Esophagus muscularis mucosa (tissue), 4 donors: ENCODE results near the gene LIM2. TPM values are rescaled to one million over a fixed set of nuclear protein-coding genes. Genes with fewer than 3 reads are reported as not detected.

ENCODE experiments used
- DNase-seq: peaks from one replicate; pipeline ENCODE4 v3.0.0-alpha.2; 2017; ENCODE audit errors: extremely low spot score
- H3K27ac ChIP-seq, 4 donors: fragments of 200-600 bp; sonication (generic); replicated peaks in 1 of 4; 1 replicate in 3 of 4; 2 replicates in 1 of 4; pipeline ENCODE4 v1.5.1; 2016 to 2019; ENCODE audit warnings: mild to moderate bottlenecking in 1 of 4
- H3K27me3 ChIP-seq, 4 donors: fragments of 200-600 bp; sonication (generic); one replicate each; pipeline versions ENCODE4 v1.5.1 to v1.6.0; 2016 to 2019
- H3K36me3 ChIP-seq, 4 donors: fragments of 200-600 bp; sonication (generic); one replicate each; pipeline ENCODE4 v1.5.1; 2016 to 2019
- H3K4me1 ChIP-seq, 4 donors: fragments of 200-600 bp; sonication (generic); one replicate each; pipeline ENCODE4 v1.5.1; 2016 to 2019
- H3K4me3 ChIP-seq, 4 donors: fragments of 200-600 bp; sonication (generic); 1 replicate in 2 of 4; 2 replicates in 2 of 4; pipeline ENCODE4 v1.5.1; 2016 to 2019; ENCODE audit warnings: mild to moderate bottlenecking in 4 of 4, moderate library complexity in 1 of 4
- H3K9me3 ChIP-seq, 4 donors: fragments of 200-600 bp; sonication (generic); 1 replicate in 3 of 4; 2 replicates in 1 of 4; pipeline ENCODE4 v1.5.1; 2016 to 2019
- EP300 ChIP-seq: sonication (generic); formaldehyde crosslinking; IDR thresholded peaks from one replicate; pipeline ENCODE4 v1.6.1; 2017; ENCODE audit warnings: antibody characterized with exemption
- POLR2A ChIP-seq: fragments of 450-650 bp; IDR thresholded peaks from one replicate; pipeline ENCODE4 v1.6.1; 2017; ENCODE audit warnings: antibody characterized with exemption, moderate library complexity, mild to moderate bottlenecking, low read depth
- POLR2AphosphoS5 ChIP-seq, 2 donors: sonication (generic); formaldehyde crosslinking; IDR thresholded peaks; one replicate each; pipeline ENCODE4 v1.6.1; 2017; ENCODE audit warnings: antibody characterized with exemption in 2 of 2
- WGBS: methylation state at CpG from one replicate; pipeline ENCODE4 v1.1.5; 2018; 5-methylcytosine and 5-hydroxymethylcytosine counted together
- intact Hi-C: fragments of 100-400 bp; cut with DNase I; formaldehyde crosslinking; loops from one replicate; pipeline ENCODE4 v1.15.1; 2023
- total RNA-seq, 4 donors: library from RNA; depleted of rRNA; stranded (reverse); fragments of >200 nt; gene quantifications; one replicate each; pipeline versions ENCODE4 v1.1.0 to v1.2.1, GENCODE V29; 2016
- TF ChIP-seq, protein P1 (sequence below), 3 experiments: fragments of 200-600 bp in 2 of 3; fragments of 450-650 bp in 1 of 3; sonication (generic) in 2 of 3; IDR thresholded peaks; one replicate each; pipeline ENCODE4 v1.5.1; 2017 to 2019; ENCODE audit warnings: antibody characterized with exemption in 3 of 3, mild to moderate bottlenecking in 2 of 3, moderate library complexity in 1 of 3

LIM2 gene
- total RNA-seq, 4 donors from 2014 or later, result not detected

DNA sequence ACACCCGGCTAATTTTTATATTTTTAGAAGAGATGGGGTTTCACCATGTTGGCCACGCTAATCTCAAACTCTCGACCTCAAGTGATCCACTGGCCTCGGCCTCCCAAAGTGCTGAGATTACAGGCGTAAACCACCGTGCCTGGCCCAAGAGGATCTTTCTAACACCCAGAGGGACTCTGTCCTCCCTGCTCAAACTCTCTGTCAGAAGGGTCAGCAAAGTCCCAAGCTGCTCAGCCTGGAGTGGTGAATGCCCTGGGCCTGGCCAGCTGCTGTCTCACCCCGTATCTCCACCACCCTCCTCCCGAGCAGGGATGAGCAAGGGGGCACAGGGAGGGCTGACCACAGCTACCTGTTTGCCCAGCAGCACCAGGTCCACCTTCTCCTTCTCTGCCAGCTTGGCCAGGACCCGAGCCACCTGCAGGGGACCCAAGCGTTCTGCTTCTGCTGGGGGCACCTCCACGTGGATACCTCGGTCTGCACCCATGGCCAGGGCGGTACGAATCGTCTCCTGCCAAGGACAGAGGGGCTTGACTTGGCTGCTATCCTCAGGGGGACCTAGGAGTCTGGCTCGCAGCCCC is 34.9 kb downstream of the LIM2 start:
- intact Hi-C loops, result no loop called here
- no peak for DNase-seq
- H3K4me1 ChIP-seq, result peaks cover 3 to 15% (median 7%) of the 10 kb centered on the region in 4 donors
- no peak for TF ChIP-seq POLR2A
- no peak for TF ChIP-seq POLR2AphosphoS5 (IDR thresholded peaks at IDR 0.05)
- no peak for TF ChIP-seq EP300
- TF ChIP-seq, protein P1, sequence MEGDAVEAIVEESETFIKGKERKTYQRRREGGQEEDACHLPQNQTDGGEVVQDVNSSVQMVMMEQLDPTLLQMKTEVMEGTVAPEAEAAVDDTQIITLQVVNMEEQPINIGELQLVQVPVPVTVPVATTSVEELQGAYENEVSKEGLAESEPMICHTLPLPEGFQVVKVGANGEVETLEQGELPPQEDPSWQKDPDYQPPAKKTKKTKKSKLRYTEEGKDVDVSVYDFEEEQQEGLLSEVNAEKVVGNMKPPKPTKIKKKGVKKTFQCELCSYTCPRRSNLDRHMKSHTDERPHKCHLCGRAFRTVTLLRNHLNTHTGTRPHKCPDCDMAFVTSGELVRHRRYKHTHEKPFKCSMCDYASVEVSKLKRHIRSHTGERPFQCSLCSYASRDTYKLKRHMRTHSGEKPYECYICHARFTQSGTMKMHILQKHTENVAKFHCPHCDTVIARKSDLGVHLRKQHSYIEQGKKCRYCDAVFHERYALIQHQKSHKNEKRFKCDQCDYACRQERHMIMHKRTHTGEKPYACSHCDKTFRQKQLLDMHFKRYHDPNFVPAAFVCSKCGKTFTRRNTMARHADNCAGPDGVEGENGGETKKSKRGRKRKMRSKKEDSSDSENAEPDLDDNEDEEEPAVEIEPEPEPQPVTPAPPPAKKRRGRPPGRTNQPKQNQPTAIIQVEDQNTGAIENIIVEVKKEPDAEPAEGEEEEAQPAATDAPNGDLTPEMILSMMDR (IDR thresholded peaks at IDR 0.05), result no peak
- no peaks in the 10 kb centered on the region for H3K9me3 ChIP-seq
- H3K36me3 ChIP-seq, result peaks cover 11 to 54% (median 39%) of the 10 kb centered on the region in 4 donors
- no peaks in the 10 kb centered on the region for H3K27me3 ChIP-seq
- H3K27ac ChIP-seq, result no peak overlapping the region
- H3K4me3 ChIP-seq, result no peak overlapping the region
- 94% methylated on average over 14 of the region's 16 CpGs for WGBS

DNA sequence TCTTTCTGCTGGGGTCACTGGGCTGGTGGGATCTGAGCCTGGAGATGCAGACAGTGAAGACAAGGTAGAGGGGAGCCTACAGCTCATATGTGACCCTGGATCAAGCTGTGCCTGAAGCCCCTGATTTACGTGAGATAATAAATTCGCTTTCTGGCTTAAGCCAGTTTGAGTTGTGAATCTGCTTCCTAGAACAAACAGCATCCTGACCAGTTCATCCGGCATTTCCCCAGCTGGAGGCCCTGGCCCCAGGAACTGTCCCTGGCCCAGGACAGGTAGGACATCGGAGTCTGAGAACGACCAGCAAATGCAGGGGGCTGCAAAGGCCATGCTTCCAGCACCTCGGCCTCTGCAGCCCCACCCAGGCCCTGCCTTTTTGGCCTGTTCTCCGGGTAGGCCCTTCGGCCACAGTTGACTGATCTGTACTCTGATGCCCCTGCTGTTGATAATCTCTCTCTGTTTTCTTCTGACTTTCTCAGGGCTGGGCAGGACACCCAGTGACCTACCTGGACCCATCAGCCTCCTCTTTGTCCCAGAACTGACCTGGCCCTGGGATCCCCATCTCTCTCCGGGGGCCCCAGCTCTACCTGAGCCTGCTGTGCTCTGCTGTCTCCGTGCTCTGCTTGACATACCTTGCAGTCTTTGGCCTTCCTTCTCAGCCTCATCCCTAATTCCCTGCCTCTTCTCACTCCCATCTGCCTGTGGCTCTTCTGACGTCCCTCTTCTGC is 36.3 kb downstream of the LIM2 start:
- DNase-seq, result no peak
- Histone ChIP-seq H3K36me3 (peaks cover 15 to 68% (median 53%) of the 10 kb centered on the region in 4 donors), H3K4me1 (peaks cover 3 to 14% (median 7%) of the 10 kb centered on the region in 4 donors), H3K27me3 (no peaks in the 10 kb centered on the region), H3K9me3 (no peaks in the 10 kb centered on the region), H3K27ac (no peak overlapping the region), H3K4me3 (no peak overlapping the region)
- intact Hi-C loops, result no loop called here
- 98% methylated on average over 6 of the region's 11 CpGs for WGBS
- TF ChIP-seq, protein P1 (IDR thresholded peaks at IDR 0.05), result no peak
- TF ChIP-seq POLR2A (no peak), EP300 (no peak), POLR2AphosphoS5 (IDR thresholded peaks at IDR 0.05) (no peak)

DNA sequence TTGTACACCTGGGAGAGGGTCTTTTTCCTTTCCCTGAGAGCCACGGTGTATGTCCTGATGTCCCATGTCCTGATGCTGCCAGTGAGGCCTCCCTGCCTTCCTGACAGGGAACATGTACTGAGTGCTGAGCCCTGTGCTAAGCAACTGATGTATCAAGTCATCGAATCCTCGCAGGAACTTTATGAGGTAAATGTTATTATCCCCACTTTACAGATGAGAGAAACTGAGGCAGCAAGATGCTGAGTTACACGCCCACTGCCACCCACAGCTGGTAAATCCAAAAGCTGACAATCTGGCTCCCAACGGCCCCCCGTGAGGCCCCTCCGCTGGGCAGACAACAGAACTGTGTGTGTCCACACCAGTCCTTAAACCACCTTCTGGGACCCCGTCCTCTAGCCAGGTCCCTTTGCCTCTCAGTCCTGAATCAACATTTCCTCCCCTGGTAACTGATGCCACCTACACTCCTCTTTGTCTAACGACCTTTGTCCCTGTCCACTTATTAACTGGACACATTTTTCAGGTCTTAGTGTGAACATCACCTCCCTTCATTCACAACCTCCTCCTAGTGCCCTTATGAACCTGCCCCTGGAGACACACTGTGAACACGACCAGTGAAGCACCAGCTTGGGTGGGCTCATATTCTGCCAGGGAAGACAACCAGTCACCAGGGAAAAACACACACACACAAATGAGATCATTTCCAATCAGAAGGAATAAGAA is 40.4 kb downstream of the LIM2 start:
- TF ChIP-seq POLR2AphosphoS5 (IDR thresholded peaks at IDR 0.05) (no peak), EP300 (no peak), POLR2A (no peak)
- TF ChIP-seq, protein P1 (IDR thresholded peaks at IDR 0.05), result no peak
- intact Hi-C loops, result loop anchor here (10.0 kb wide), 1 partner anchor 337 kb away; no protein-coding TSS in a partner anchor
- H3K36me3 ChIP-seq, result peaks cover 19 to 80% (median 62%) of the 10 kb centered on the region in 4 donors
- H3K4me3 ChIP-seq, result no peak overlapping the region
- no peaks in the 10 kb centered on the region for H3K9me3 ChIP-seq
- no peaks in the 10 kb centered on the region for H3K27me3 ChIP-seq
- WGBS, result 92% methylated on average over 10 of the region's 10 CpGs
- H3K4me1 ChIP-seq, result peaks cover 0 to 8% (median 0%) of the 10 kb centered on the region in 4 donors
- H3K27ac ChIP-seq, result no peak overlapping the region
- no peak for DNase-seq

DNA sequence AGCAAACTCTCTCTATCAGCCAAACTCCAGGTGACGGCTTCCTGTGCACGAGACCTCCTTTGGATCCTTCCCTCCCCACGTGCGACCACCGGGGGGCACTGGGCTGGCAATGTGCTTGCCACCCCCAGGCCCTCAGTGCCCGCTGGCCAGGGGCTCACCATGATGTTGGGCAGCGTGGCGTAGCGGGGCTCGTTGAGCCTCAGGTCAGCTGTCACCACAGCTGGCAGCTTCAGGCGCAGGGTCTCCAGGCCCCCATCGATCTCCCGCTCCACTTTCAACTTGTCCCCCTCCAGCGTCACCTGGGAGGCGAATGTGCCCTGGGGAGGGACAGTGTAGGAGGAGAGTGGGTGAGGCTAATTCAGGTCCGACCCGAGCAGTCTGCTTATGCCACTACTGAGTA is 41.0 kb downstream of the LIM2 start:
- Histone ChIP-seq H3K27ac (no peak overlapping the region), H3K9me3 (no peaks in the 10 kb centered on the region), H3K36me3 (peaks cover 19 to 74% (median 56%) of the 10 kb centered on the region in 4 donors), H3K4me3 (no peak overlapping the region), H3K4me1 (peaks cover 0 to 14% (median 0%) of the 10 kb centered on the region in 4 donors), H3K27me3 (no peaks in the 10 kb centered on the region)
- intact Hi-C loops, result loop anchor here (10.0 kb wide), 1 partner anchor 338 kb away; no protein-coding TSS in a partner anchor
- TF ChIP-seq POLR2AphosphoS5 (IDR thresholded peaks at IDR 0.05), result no peak
- no peak for DNase-seq
- WGBS, result 90% methylated on average over 9 of the region's 17 CpGs
